ENCODE measurements around the gene TRMU. TPM values are rescaled to one million over a fixed set of nuclear protein-coding genes. Genes with fewer than 3 reads are reported as not detected.

TRMU gene
- total RNA-seq, 1 donor from 2014 or later: 60.8 TPM

Other genes starting within 250 kb of the TRMU start
- gene PPARA, start 185.2 kb upstream of the TRMU start, total RNA-seq (ENCODE audit: unreplicated experiment): 1.8 TPM
- 6.9 TPM for gene CDPF1, start 85.4 kb upstream of the TRMU start, total RNA-seq (ENCODE audit: unreplicated experiment)
- not detected for gene PKDREJ, start 72.4 kb upstream of the TRMU start, total RNA-seq (ENCODE audit: unreplicated experiment)
- 12.5 TPM for gene TTC38, start 67.7 kb upstream of the TRMU start, total RNA-seq (ENCODE audit: unreplicated experiment)
- gene GTSE1, start 38.8 kb upstream of the TRMU start, total RNA-seq (ENCODE audit: unreplicated experiment): 7.5 TPM
- 0.27 TPM for gene CELSR1, start 201.9 kb downstream of the TRMU start, total RNA-seq (ENCODE audit: unreplicated experiment)

Measured in glutamatergic neuron (in vitro differentiated cells).